ENCODE data around the gene AUTS2.
A peak's percentile ranks its signal among the peaks of the same experiment; 100 is the strongest.

Gene AUTS2

GRCh38 chr7:69738396-69738951 is 140.2 kb downstream of the AUTS2 start:
- peak; percentile 48 for DNase-seq

- DNase-seq, result no peak
Measured at GRCh38 chr7:69739190-69739589, 140.9 kb downstream of the AUTS2 start.

- DNase-seq, result peak; percentile 65
Measured at GRCh38 chr7:69739931-69740431, 141.7 kb downstream of the AUTS2 start.

GRCh38 chr7:69742237-69742636 is 144.0 kb downstream of the AUTS2 start:
- no peak for DNase-seq

GRCh38 chr7:69743436-69743835 is 145.2 kb downstream of the AUTS2 start:
- no peak for DNase-seq

- no peak for DNase-seq
Measured at GRCh38 chr7:69744026-69744425, 145.8 kb downstream of the AUTS2 start.

- no peak for DNase-seq
Measured at GRCh38 chr7:69746383-69746782, 148.1 kb downstream of the AUTS2 start.

- DNase-seq, result no peak
Measured at GRCh38 chr7:69747144-69747543, 148.9 kb downstream of the AUTS2 start.

GRCh38 chr7:69748530-69748929 is 150.3 kb downstream of the AUTS2 start:
- DNase-seq, result no peak

GRCh38 chr7:69749372-69749979 is 151.2 kb downstream of the AUTS2 start:
- no peak for DNase-seq

- DNase-seq, result no peak
Measured at GRCh38 chr7:69749994-69750393, 151.7 kb downstream of the AUTS2 start.

- DNase-seq, result peak; percentile 36
Measured at GRCh38 chr7:69751026-69751425, 152.8 kb downstream of the AUTS2 start.

- no peak for DNase-seq
Measured at GRCh38 chr7:69753981-69754380, 155.7 kb downstream of the AUTS2 start.

GRCh38 chr7:69754476-69754875 is 156.2 kb downstream of the AUTS2 start:
- no peak for DNase-seq

- DNase-seq, result no peak
Measured at GRCh38 chr7:69756235-69756634, 158.0 kb downstream of the AUTS2 start.

- DNase-seq, result no peak
Measured at GRCh38 chr7:69757528-69757927, 159.3 kb downstream of the AUTS2 start.

- no peak for DNase-seq
Measured at GRCh38 chr7:69757981-69758430, 159.7 kb downstream of the AUTS2 start.

GRCh38 chr7:69759373-69759772 is 161.1 kb downstream of the AUTS2 start:
- no peak for DNase-seq

GRCh38 chr7:69761290-69761922 is 163.1 kb downstream of the AUTS2 start:
- DNase-seq, result no peak

GRCh38 chr7:69762821-69763352 is 164.6 kb downstream of the AUTS2 start:
- DNase-seq, result no peak

GRCh38 chr7:69763513-69763912 is 165.2 kb downstream of the AUTS2 start:
- peak; percentile 54 for DNase-seq

GRCh38 chr7:69764147-69764546 is 165.9 kb downstream of the AUTS2 start:
- DNase-seq, result no peak

GRCh38 chr7:69764681-69765080 is 166.4 kb downstream of the AUTS2 start:
- DNase-seq, result no peak

GRCh38 chr7:69765879-69766278 is 167.6 kb downstream of the AUTS2 start:
- DNase-seq, result peak; percentile 42

All from hematopoietic multipotent progenitor cell treated with erythropoietin and hydrocortisone succinate and interleukin-3 and kit ligand, for 6 days (in vitro differentiated cells).